NOMO-1 (cell line): ENCODE measurements around the gene SLC37A1.

ENCODE experiments used
- DNase-seq, 2 experiments: peaks; one replicate each; lab custom pipeline; 2025; ENCODE audit not compliant: unreplicated experiment in 2 of 2; lab: John Stamatoyannopoulos, UW

The SLC37A1 gene

DNA sequence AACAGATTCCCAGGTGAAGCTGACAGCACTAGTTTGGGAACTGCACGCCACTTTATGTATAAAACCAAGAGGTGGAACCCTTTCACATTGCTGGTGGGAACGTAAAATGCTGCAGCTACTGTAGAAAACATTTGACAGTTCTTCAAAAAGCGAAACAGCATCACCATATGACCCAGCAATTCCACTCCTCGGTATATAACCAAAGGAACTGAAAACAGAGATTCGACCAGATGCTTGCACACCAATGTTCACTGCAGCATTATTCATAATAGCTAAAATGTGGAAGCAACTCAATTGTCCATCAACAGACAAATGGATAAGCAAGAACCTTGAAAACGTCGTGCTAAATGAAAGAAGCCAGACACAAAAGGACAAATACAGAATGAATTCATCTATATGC is 35.1 kb upstream of the SLC37A1 start:
- no peak for DNase-seq

DNA sequence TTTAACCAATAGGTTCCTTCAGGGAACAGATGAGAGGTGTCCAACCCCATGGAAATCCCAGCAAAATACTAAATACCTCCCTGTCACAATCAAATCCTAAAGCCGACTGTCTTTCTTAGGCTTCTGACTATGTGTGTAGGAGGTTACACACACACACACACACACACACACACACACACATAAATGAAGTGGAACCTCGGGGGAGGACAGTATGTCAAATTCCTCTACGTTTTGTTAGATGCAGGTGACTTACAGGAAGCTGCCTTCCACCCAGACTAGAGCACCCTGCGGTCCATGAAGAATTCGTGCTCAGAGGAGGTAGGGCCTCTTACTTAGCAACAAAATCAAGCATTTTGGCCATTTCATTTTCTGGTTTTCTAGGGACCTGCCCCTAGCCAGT is 34.1 kb upstream of the SLC37A1 start:
- no peak for DNase-seq

- no peak for DNase-seq
Observed at GRCh38 chr21:42480736-42481135, 32.9 kb upstream of the SLC37A1 start.

GRCh38 chr21:42481169-42481568 is 32.5 kb upstream of the SLC37A1 start:
- DNase-seq: no peak

DNA sequence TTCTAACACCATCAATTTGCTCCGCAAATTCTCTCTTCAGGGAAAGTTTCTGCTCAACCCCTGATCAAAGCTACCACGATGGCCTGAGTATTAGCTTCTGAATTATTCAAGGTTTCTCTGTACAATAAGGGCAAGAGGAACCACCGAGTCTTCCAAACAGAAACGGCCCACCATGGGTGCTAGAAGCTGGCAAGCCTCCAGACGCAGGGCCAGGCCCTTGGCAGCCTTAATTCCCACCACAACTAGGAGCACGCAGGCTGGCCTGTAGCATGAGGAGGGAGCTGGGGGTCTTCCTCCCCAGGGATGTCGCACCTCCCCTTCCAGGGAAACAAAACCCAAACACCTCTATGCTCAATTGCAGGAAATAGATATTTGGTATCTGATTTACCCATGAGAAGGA is 28.7 kb upstream of the SLC37A1 start:
- no peak for DNase-seq

GRCh38 chr21:42486072-42486471 is 27.6 kb upstream of the SLC37A1 start:
- DNase-seq: no peak

- no peak for DNase-seq
Observed at GRCh38 chr21:42486531-42486930, 27.1 kb upstream of the SLC37A1 start.

DNA sequence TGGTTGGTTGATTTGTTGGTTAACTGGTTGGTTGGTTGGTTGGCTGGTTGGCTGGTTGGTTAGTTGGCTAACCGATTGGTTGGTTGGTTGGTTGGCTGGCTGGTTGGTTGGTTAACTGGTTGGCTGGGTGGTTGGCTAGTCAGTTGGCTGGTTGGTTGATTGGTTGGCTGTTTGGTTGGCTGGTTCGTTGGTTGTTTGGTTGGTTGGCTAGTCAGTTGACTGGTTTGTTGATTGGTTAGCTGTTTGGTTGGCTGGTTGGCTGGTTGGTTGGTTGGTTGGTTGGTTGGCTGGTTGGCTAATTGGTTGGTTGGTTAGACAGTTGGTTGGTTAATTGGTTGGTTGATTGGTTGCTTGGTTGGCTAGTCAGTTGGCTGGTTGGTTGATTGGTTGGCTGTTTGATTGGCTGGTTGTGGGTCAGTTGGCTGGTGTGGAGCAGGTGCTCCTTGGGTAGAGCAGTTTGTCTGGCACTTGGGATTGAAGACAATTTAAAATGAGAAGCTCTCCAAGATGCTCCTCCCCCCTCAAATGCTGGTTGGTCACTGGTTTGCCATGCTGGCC is 24.6 kb upstream of the SLC37A1 start:
- DNase-seq: no peak

DNA sequence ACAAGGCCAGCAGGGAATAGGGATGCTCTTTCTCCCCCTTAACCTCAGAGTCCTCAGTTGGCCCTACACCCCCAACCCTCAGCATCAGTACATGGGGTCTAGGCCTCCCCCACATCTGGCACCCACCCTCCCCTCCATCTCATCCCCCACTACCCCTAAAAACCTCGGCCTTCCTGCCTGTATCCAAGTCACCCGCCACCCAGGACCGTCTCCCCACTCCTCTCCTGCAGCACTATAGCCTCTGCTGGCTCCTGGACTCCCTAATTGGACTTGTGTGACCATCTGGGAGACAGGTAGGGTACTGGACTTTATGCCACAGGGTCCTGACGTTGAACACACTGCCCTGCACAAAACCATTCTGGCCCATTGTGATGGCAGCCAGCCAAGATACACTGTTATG is 23.7 kb upstream of the SLC37A1 start:
- DNase-seq: no peak

GRCh38 chr21:42490720-42491119 is 22.9 kb upstream of the SLC37A1 start:
- no peak for DNase-seq

GRCh38 chr21:42491328-42491727 is 22.3 kb upstream of the SLC37A1 start:
- DNase-seq: no peak

- no peak for DNase-seq
Observed at GRCh38 chr21:42492201-42492600, 21.5 kb upstream of the SLC37A1 start.

GRCh38 chr21:42493109-42494060 is 20.3 kb upstream of the SLC37A1 start:
- DNase-seq: no peak

DNA sequence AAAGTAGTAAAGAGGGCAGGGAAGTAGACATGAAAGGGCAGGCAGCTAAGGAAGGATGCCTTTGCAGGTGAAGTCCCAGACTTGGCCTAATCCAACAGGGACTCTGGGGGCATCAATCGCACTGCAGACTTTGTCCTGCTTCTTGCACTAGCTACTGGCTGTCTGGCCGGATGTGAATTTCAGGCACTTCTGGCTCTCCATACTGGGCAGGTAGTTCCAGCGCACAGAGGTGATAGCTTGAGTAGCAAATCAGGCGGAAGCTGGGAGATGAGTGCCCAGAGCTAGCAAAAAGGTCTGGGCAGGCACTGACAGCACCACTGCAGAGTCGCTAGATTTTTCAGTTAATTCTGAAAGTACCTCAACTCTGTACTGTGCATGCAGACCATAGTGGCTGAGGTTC is 18.6 kb upstream of the SLC37A1 start:
- no peak for DNase-seq

- DNase-seq: no peak
Observed at GRCh38 chr21:42495765-42496119, 17.9 kb upstream of the SLC37A1 start.

DNA sequence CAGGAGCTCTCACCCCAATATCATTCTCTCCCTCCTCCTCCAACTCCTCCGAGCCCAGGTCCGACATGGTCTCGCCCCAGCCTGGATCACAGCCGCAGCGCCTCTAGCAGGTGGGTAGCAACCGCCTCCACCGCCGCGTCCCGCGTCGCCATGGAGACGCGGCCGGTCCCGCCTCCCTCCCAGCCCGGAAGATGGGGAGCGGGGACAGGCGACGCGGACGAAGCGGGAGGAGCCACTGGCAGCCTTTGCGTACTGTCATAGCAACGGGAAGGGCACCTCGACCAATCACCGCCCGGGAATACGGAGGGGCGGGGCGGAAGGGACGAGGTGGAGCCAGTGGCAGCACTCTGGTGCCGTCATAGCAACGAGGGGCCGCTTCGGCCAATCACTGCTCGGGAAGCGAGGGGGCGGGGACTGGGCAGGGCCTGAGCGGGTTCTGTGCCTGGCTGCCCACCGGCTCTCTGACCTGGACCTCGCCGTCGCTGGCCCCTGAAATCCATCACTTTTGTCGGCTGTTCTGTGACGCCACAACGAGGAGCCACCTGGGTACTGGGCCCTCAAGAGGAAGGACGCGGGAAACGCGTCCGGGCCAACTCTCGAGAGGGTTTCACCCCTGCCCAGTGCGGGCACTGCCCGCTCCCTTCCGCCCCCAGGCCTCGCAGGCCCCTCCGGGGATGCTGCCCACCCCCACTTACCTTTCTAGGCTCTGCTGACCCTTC is 17.4 kb upstream of the SLC37A1 start, which contains the start of gene RSPH1:
TSS of gene RSPH1 (minus strand) at position 105 of the 719 bp plus-strand sequence. CDS start at position 67, 38 bp downstream.
- peak; percentile 97 to 98 for DNase-seq

- DNase-seq: no peak
Observed at GRCh38 chr21:42496839-42497202, 16.8 kb upstream of the SLC37A1 start.

- DNase-seq: no peak
Observed at GRCh38 chr21:42498012-42498411, 15.6 kb upstream of the SLC37A1 start.

DNA sequence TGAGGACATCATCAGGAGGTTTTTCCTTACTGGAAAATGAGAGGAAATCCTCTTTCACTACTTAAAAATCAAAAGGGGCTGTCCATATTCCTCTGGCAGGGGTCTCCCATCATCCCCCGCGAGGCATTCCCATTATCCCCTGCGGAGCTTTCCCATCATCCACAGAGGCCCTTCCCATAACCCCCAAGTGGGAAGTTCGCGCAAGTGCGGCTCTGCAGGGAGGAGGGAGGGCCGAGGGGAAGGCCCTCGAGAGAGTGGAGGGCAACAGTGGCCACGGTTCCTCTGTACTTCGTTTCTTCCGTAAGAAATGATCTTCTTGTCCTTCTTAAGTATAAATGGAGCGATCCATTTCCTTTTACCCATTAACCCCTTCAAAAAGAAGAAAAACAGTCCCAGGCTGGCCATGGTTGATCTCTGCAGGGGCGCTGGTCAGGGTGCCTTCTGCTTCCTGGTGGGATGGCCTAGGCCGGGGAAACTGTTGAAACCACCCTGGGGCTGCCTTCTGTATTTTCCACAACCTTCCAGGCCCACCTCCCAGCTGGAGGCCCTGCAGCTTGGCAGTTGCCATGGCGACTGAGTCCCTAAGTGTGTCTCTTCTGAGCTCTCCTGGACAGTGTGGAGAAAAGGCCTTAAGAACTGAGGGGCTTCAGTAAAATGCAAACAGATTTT is 14.1 kb upstream of the SLC37A1 start:
- no peak for DNase-seq

DNA sequence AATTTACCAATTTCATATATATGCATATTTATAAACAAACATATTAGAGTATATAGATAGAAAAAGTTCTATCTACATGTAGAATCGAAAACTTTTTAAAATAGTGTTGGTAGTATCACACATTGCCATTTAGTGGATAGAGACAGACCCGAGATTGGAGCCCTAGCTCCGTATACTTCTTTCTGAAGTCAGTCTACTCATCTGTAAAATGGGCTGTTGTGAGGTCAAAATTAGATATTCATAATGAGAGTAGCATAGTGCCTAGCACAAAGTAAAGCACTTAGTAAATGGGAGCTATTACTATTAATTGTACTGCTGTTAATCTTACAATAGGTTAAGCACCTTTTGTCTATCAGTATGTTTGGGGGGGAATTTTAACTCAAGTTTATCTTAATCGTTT is 13.4 kb upstream of the SLC37A1 start:
- no peak for DNase-seq

DNA sequence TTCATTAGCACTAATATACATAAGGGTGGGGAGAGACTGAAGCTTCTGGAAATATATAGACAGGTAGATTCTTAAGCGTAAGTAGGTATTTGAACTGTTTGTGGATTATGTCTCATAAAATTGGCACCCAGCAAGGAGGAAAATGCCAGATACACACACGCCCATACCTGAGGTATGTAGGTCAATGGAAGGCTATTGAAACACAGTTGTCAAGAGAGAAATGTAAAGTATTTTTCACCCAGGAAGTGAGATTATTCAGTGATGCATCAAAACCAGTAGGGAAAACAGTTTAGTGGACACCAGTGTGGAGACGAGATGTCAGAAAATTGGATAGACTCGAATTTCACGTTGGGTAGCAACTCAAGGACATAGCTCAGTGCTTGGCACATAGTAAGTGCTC is 12.9 kb upstream of the SLC37A1 start:
- DNase-seq: no peak
